GM23338 (cell line): Measurements from ENCODE around the gene OTUB2.

Source experiments
- EZH2 ChIP-seq: fragments of 200-600 bp; sonication (generic); IDR thresholded peaks from one replicate; pipeline ENCODE4 v1.8.0; 2017; ENCODE audit warnings: antibody characterized with exemption, mild to moderate bottlenecking, low read depth; ENCODE audit not compliant: unreplicated experiment
- POLR2AphosphoS5 ChIP-seq: IDR thresholded peaks from 2 replicates; pipeline ENCODE4 v1.6.1; 2016; ENCODE audit warnings: antibody characterized with exemption, low read depth
- ZNF114 ChIP-seq: fragments of 250-450 bp; sonication (Bioruptor Pico); IDR thresholded peaks from 2 replicates; pipeline ENCODE4 v1.5.0; 2020; ENCODE audit warnings: mild to moderate bottlenecking, moderate library complexity
- TF ChIP-seq, protein P1 (sequence below), 2 experiments: fragments of 200-600 bp in 1 of 2; sonication (generic) in 1 of 2; conservative IDR thresholded peaks; 2 replicates each; pipeline versions ENCODE4 v1.5.1 to v1.6.1; 2016 to 2017; ENCODE audit warnings: antibody characterized with exemption in 2 of 2, low read depth in 2 of 2, mild to moderate bottlenecking in 2 of 2, moderate library complexity in 1 of 2
- TF ChIP-seq, protein P2 (sequence below): IDR thresholded peaks from one replicate; pipeline ENCODE4 v1.6.1; 2018; ENCODE audit warnings: antibody characterized with exemption; ENCODE audit not compliant: unreplicated experiment

DNA sequence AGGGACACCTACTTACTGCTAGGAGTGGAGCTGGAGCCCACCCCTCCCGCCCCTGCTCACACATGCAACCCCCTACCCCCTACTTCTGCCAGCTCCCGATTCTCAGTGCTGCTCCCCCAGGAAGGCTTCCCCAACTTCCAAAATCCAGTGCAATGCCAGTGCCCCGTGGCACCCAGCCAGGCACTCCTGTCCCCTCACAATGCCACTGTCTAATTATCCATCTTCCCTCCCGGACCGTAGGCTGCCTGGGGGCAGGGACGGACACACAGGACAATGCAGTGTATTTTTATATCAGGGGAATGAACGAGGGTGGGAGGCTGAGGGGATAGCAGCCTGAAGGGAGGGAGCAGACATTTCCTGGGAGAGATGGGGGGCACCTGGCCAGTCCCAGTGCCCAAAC, 12.4 kb downstream of the OTUB2 start:
- TF ChIP-seq, protein P1, sequence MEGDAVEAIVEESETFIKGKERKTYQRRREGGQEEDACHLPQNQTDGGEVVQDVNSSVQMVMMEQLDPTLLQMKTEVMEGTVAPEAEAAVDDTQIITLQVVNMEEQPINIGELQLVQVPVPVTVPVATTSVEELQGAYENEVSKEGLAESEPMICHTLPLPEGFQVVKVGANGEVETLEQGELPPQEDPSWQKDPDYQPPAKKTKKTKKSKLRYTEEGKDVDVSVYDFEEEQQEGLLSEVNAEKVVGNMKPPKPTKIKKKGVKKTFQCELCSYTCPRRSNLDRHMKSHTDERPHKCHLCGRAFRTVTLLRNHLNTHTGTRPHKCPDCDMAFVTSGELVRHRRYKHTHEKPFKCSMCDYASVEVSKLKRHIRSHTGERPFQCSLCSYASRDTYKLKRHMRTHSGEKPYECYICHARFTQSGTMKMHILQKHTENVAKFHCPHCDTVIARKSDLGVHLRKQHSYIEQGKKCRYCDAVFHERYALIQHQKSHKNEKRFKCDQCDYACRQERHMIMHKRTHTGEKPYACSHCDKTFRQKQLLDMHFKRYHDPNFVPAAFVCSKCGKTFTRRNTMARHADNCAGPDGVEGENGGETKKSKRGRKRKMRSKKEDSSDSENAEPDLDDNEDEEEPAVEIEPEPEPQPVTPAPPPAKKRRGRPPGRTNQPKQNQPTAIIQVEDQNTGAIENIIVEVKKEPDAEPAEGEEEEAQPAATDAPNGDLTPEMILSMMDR (conservative IDR thresholded peaks at IDR 0.05; ENCODE audit: low read depth in 2 of 2) = no peak
- TF ChIP-seq, protein P2, sequence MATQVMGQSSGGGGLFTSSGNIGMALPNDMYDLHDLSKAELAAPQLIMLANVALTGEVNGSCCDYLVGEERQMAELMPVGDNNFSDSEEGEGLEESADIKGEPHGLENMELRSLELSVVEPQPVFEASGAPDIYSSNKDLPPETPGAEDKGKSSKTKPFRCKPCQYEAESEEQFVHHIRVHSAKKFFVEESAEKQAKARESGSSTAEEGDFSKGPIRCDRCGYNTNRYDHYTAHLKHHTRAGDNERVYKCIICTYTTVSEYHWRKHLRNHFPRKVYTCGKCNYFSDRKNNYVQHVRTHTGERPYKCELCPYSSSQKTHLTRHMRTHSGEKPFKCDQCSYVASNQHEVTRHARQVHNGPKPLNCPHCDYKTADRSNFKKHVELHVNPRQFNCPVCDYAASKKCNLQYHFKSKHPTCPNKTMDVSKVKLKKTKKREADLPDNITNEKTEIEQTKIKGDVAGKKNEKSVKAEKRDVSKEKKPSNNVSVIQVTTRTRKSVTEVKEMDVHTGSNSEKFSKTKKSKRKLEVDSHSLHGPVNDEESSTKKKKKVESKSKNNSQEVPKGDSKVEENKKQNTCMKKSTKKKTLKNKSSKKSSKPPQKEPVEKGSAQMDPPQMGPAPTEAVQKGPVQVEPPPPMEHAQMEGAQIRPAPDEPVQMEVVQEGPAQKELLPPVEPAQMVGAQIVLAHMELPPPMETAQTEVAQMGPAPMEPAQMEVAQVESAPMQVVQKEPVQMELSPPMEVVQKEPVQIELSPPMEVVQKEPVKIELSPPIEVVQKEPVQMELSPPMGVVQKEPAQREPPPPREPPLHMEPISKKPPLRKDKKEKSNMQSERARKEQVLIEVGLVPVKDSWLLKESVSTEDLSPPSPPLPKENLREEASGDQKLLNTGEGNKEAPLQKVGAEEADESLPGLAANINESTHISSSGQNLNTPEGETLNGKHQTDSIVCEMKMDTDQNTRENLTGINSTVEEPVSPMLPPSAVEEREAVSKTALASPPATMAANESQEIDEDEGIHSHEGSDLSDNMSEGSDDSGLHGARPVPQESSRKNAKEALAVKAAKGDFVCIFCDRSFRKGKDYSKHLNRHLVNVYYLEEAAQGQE = no peak
- TF ChIP-seq POLR2AphosphoS5 (no peak), ZNF114 (no peak), EZH2 (no peak)
